ENCODE measurements around the gene CARMIL1. TPM values are rescaled to one million over a fixed set of nuclear protein-coding genes. Genes with fewer than 3 reads are reported as not detected.
A peak's percentile ranks its signal among the peaks of the same experiment; 100 is the strongest.

Gene CARMIL1
- total RNA-seq, 1 donor from 2014 or later = 1.7 TPM

- Mint-ChIP-seq H3K27ac (no peak overlapping the region), H3K4me1 (ENCODE audit: low read depth) (no peaks in the 10 kb centered on the region), H3K4me3 (no peak overlapping the region), H3K27me3 (ENCODE audit: insufficient read depth) (peaks cover 28% of the 10 kb centered on the region), H3K36me3 (ENCODE audit: low read depth) (no peaks in the 10 kb centered on the region), H3K9me3 (no peaks in the 10 kb centered on the region)
- no peak for DNase-seq (ENCODE audit: low spot score)
- intact Hi-C loops (cut with micrococcal nuclease) = no loop called here
These were observed 362.9 kb downstream of the CARMIL1 start for GRCh38 chr6:25641940-25642666.

GRCh38 chr6:25642667-25643328 lies 363.6 kb downstream of the CARMIL1 start:
- Mint-ChIP-seq H3K4me3 (no peak overlapping the region), H3K27me3 (ENCODE audit: insufficient read depth) (peaks cover 28% of the 10 kb centered on the region)

GRCh38 chr6:25645916-25646315 lies 366.7 kb downstream of the CARMIL1 start:
- intact Hi-C loops (cut with micrococcal nuclease) = no loop called here

More at GRCh38 chr6:25642667-25643328, 363.6 kb downstream of the CARMIL1 start:
- no peak for DNase-seq (ENCODE audit: low spot score)
- H3K4me1 Mint-ChIP-seq (ENCODE audit: low read depth) = no peaks in the 10 kb centered on the region
- intact Hi-C loops (cut with micrococcal nuclease) = no loop called here
- H3K36me3 Mint-ChIP-seq (ENCODE audit: low read depth) = no peaks in the 10 kb centered on the region
- no peak overlapping the region for H3K27ac Mint-ChIP-seq
- H3K9me3 Mint-ChIP-seq = no peaks in the 10 kb centered on the region

GRCh38 chr6:25649611-25650010 lies 370.4 kb downstream of the CARMIL1 start:
- no peak for DNase-seq (ENCODE audit: low spot score)
- H3K27ac Mint-ChIP-seq = no peak overlapping the region
- no peaks in the 10 kb centered on the region for H3K36me3 Mint-ChIP-seq (ENCODE audit: low read depth)
- intact Hi-C loops (cut with micrococcal nuclease) = no loop called here
- peaks cover 47% of the 10 kb centered on the region for H3K27me3 Mint-ChIP-seq (ENCODE audit: insufficient read depth)
- H3K9me3 Mint-ChIP-seq = no peaks in the 10 kb centered on the region
- no peak overlapping the region for H3K4me3 Mint-ChIP-seq
- H3K4me1 Mint-ChIP-seq (ENCODE audit: low read depth) = no peaks in the 10 kb centered on the region

More at GRCh38 chr6:25645916-25646315, 366.7 kb downstream of the CARMIL1 start:
- Mint-ChIP-seq H3K27ac (no peak overlapping the region), H3K27me3 (ENCODE audit: insufficient read depth) (peaks cover 38% of the 10 kb centered on the region), H3K36me3 (ENCODE audit: low read depth) (no peaks in the 10 kb centered on the region), H3K9me3 (no peaks in the 10 kb centered on the region), H3K4me3 (no peak overlapping the region), H3K4me1 (ENCODE audit: low read depth) (no peaks in the 10 kb centered on the region)
- DNase-seq (ENCODE audit: low spot score) = no peak

GRCh38 chr6:25652007-25652515 lies 372.9 kb downstream of the CARMIL1 start, which contains the start of gene SCGN:
Gene SCGN (plus strand): TSS chr6:25652215. CDS start chr6:25652404, 189 bp downstream.
- Mint-ChIP-seq H3K4me3 (no peak within 1 kb of the TSS), H3K36me3 (ENCODE audit: low read depth) (no peaks in the 10 kb centered on the region), H3K9me3 (no peaks in the 10 kb centered on the region), H3K27me3 (ENCODE audit: insufficient read depth) (peaks cover 36% of the 10 kb centered on the region), H3K4me1 (ENCODE audit: low read depth) (no peaks in the 10 kb centered on the region), H3K27ac (no peak within 1 kb of the TSS)
- peak; percentile 25 for DNase-seq (ENCODE audit: low spot score)
- intact Hi-C loops (cut with micrococcal nuclease) = no loop called here

- no peaks in the 10 kb centered on the region for H3K4me1 Mint-ChIP-seq (ENCODE audit: low read depth)
- no peaks in the 10 kb centered on the region for H3K36me3 Mint-ChIP-seq (ENCODE audit: low read depth)
- no peak overlapping the region for H3K4me3 Mint-ChIP-seq
- no peak overlapping the region for H3K27ac Mint-ChIP-seq
- H3K27me3 Mint-ChIP-seq (ENCODE audit: insufficient read depth) = peaks cover 25% of the 10 kb centered on the region
- H3K9me3 Mint-ChIP-seq = no peaks in the 10 kb centered on the region
- intact Hi-C loops (cut with micrococcal nuclease) = no loop called here
- DNase-seq (ENCODE audit: low spot score) = no peak
These were observed 376.5 kb downstream of the CARMIL1 start for GRCh38 chr6:25655723-25656122.

- no peaks in the 10 kb centered on the region for H3K36me3 Mint-ChIP-seq (ENCODE audit: low read depth)
- no peak for DNase-seq (ENCODE audit: low spot score)
- peaks cover 8% of the 10 kb centered on the region for H3K27me3 Mint-ChIP-seq (ENCODE audit: insufficient read depth)
- no peak overlapping the region for H3K27ac Mint-ChIP-seq
- no peak overlapping the region for H3K4me3 Mint-ChIP-seq
- H3K4me1 Mint-ChIP-seq (ENCODE audit: low read depth) = no peaks in the 10 kb centered on the region
- intact Hi-C loops (cut with micrococcal nuclease) = no loop called here
- no peaks in the 10 kb centered on the region for H3K9me3 Mint-ChIP-seq
These were observed 380.6 kb downstream of the CARMIL1 start for GRCh38 chr6:25659633-25660368.

GRCh38 chr6:25660512-25660911 lies 381.3 kb downstream of the CARMIL1 start:
- no peak overlapping the region for H3K4me3 Mint-ChIP-seq
- peaks cover 8% of the 10 kb centered on the region for H3K27me3 Mint-ChIP-seq (ENCODE audit: insufficient read depth)
- no peaks in the 10 kb centered on the region for H3K9me3 Mint-ChIP-seq
- no peak for DNase-seq (ENCODE audit: low spot score)
- no peaks in the 10 kb centered on the region for H3K36me3 Mint-ChIP-seq (ENCODE audit: low read depth)
- H3K27ac Mint-ChIP-seq = no peak overlapping the region
- intact Hi-C loops (cut with micrococcal nuclease) = no loop called here
- no peaks in the 10 kb centered on the region for H3K4me1 Mint-ChIP-seq (ENCODE audit: low read depth)

- no peak for DNase-seq (ENCODE audit: low spot score)
- Mint-ChIP-seq H3K4me1 (ENCODE audit: low read depth) (no peaks in the 10 kb centered on the region), H3K9me3 (no peaks in the 10 kb centered on the region), H3K27ac (no peak overlapping the region), H3K4me3 (no peak overlapping the region), H3K36me3 (ENCODE audit: low read depth) (no peaks in the 10 kb centered on the region), H3K27me3 (ENCODE audit: insufficient read depth) (peaks cover 9% of the 10 kb centered on the region)
- intact Hi-C loops (cut with micrococcal nuclease) = no loop called here
These were observed 382.1 kb downstream of the CARMIL1 start for GRCh38 chr6:25661129-25661779.

- DNase-seq (ENCODE audit: low spot score) = no peak
- Mint-ChIP-seq H3K4me3 (no peak overlapping the region), H3K36me3 (ENCODE audit: low read depth) (no peaks in the 10 kb centered on the region), H3K4me1 (ENCODE audit: low read depth) (no peaks in the 10 kb centered on the region), H3K27ac (no peak overlapping the region), H3K9me3 (no peaks in the 10 kb centered on the region), H3K27me3 (ENCODE audit: insufficient read depth) (peaks cover 12% of the 10 kb centered on the region)
- intact Hi-C loops (cut with micrococcal nuclease) = no loop called here
These were observed 386.3 kb downstream of the CARMIL1 start for GRCh38 chr6:25665455-25665854.

- no peaks in the 10 kb centered on the region for H3K4me1 Mint-ChIP-seq (ENCODE audit: low read depth)
These were observed 390.2 kb downstream of the CARMIL1 start for GRCh38 chr6:25669413-25669812.

More at GRCh38 chr6:25669413-25669812, 390.2 kb downstream of the CARMIL1 start:
- no peaks in the 10 kb centered on the region for H3K9me3 Mint-ChIP-seq
- no peak overlapping the region for H3K27ac Mint-ChIP-seq
- no peak for DNase-seq (ENCODE audit: low spot score)
- no peak overlapping the region for H3K4me3 Mint-ChIP-seq
- intact Hi-C loops (cut with micrococcal nuclease) = no loop called here
- peaks cover 12% of the 10 kb centered on the region for H3K27me3 Mint-ChIP-seq (ENCODE audit: insufficient read depth)
- no peaks in the 10 kb centered on the region for H3K36me3 Mint-ChIP-seq (ENCODE audit: low read depth)

Measured in activated T-helper 1 cell treated with anti-CD3 and anti-CD28 coated beads, Interleukin-12 subunit alpha, Interleukin-12 subunit beta, Interleukin-2, Interleukin-4 antibody, amounts not matched to agents 30 ng/mL and 10 ng/mL and 1 ng/mL, durations not matched to agents 14 hours and 24 hours and 36 hours (primary cell).